HEK293T (cell line): ENCODE data around the gene SLC41A1.

Source experiments
- CTCF ChIA-PET: fragments of 350-600 bp; formaldehyde crosslinking; extraction: SDS; loops from one replicate; lab custom pipeline; 2021; ENCODE audit warnings: antibody characterized with exemption, inconsistent platforms; lab: Yijun Ruan, JAX
- POLR2A ChIA-PET: fragments of 350-600 bp; formaldehyde crosslinking; extraction: SDS; loops from one replicate; lab custom pipeline; 2020; ENCODE audit warnings: antibody characterized with exemption, inconsistent platforms; lab: Yijun Ruan, JAX
- DNase-seq: peaks from one replicate; pipeline ENCODE4 v3.0.0; 2012; ENCODE audit warnings: mixed read lengths; ENCODE audit errors: extremely low spot score
- ARNT ChIP-seq: fragments of 450-650 bp; IDR thresholded peaks from 2 replicates; pipeline ENCODE4 v1.6.1; 2017; ENCODE audit warnings: mild to moderate bottlenecking
- BHLHE40 ChIP-seq: fragments of 450-650 bp; IDR thresholded peaks from 2 replicates; pipeline ENCODE4 v1.6.1; 2016; ENCODE audit warnings: mild to moderate bottlenecking, moderate library complexity, borderline replicate concordance
- CTBP1 ChIP-seq: fragments of 450-650 bp; IDR thresholded peaks from 2 replicates; pipeline ENCODE4 v1.6.1; 2016; ENCODE audit warnings: borderline replicate concordance
- ELF4 ChIP-seq: fragments of 450-650 bp; IDR thresholded peaks from 2 replicates; pipeline ENCODE4 v1.6.1; 2017; ENCODE audit warnings: antibody characterized with exemption
- FOXA1 ChIP-seq: fragments of 450-650 bp; IDR thresholded peaks from 2 replicates; pipeline ENCODE4 v1.6.1; 2016; ENCODE audit warnings: mild to moderate bottlenecking
- FOXK2 ChIP-seq: fragments of 450-650 bp; IDR thresholded peaks from 2 replicates; pipeline ENCODE4 v1.6.1; 2016; ENCODE audit warnings: mild to moderate bottlenecking
- FOXM1 ChIP-seq: fragments of 450-650 bp; IDR thresholded peaks from 2 replicates; pipeline ENCODE4 v1.6.1; 2017; ENCODE audit warnings: mild to moderate bottlenecking, borderline replicate concordance
- HDGF ChIP-seq: fragments of 450-650 bp; IDR thresholded peaks from 2 replicates; pipeline ENCODE4 v1.6.1; 2017; ENCODE audit warnings: antibody characterized with exemption, borderline replicate concordance
- L3MBTL2 ChIP-seq: fragments of 450-650 bp; conservative IDR thresholded peaks from 2 replicates; pipeline ENCODE4 v1.6.1; 2016; ENCODE audit warnings: mild to moderate bottlenecking
- LEF1 ChIP-seq: fragments of 450-650 bp; IDR thresholded peaks from 2 replicates; pipeline ENCODE4 v1.6.1; 2017; ENCODE audit warnings: mild to moderate bottlenecking, borderline replicate concordance
- NFRKB ChIP-seq: fragments of 450-650 bp; IDR thresholded peaks from 2 replicates; pipeline ENCODE4 v1.6.1; 2016; ENCODE audit warnings: mild to moderate bottlenecking, moderate library complexity
- PKNOX1 ChIP-seq: fragments of 450-650 bp; IDR thresholded peaks from 2 replicates; pipeline ENCODE4 v1.6.1; 2016
- SP1 ChIP-seq: fragments of 450-650 bp; IDR thresholded peaks from 2 replicates; pipeline ENCODE4 v1.6.1; 2017
- SUZ12 ChIP-seq: fragments of 450-650 bp; IDR thresholded peaks from 2 replicates; pipeline ENCODE4 v1.6.1; 2016; ENCODE audit warnings: mild to moderate bottlenecking
- TARDBP ChIP-seq: fragments of 450-650 bp; IDR thresholded peaks from 2 replicates; pipeline ENCODE4 v1.6.1; 2016
- ZNF384 ChIP-seq: fragments of 450-650 bp; IDR thresholded peaks from 2 replicates; pipeline ENCODE4 v1.6.1; 2016

SLC41A1 gene

DNA sequence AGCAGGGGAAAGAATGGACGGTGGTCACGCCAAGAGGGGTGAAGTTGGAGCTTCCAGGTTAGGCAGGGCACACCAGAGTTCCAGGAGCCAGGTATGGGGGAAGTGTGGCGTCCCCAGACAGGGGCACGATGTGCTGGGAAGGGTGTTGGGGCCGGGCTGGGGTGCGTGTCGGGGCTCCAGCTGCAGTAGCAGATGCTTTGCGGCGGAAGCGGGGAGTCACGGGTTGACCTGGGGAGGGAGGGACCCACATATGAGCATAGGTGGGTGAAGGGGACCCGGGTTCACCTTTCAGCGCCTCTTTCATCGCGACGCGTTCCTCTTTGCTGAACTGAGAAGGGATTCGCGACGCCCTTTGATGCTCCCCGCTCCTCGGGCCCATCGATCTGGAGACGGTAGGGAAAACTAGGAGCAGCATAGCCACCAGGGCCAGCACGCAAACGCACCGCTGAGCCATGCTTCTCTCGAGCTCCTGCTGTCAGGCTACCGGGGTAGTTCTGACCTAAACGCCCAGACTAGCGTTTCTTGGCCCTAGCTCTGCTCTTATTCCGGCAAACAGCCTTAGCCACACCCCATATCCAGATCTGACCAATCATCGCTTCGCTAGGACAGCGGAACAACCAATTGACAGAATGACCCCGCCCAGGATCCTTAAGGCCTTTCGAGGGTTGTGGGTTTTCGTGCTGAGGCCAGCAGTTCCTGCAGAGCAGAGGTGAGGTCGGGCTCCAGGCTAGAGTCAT, 36.8 kb upstream of the SLC41A1 start, which contains the start of gene PM20D1:
PM20D1 (minus strand) TSS at position 514 of the 737 bp plus-strand sequence; CDS start at position 454, 60 bp downstream.
- CTCF ChIA-PET = no interaction called here
- TF ChIP-seq PKNOX1 = no peak
- TF ChIP-seq L3MBTL2 = 0 out of 2 replicates have a peak, but pooled peaks have one; percentile 8
- peak; percentile 83 for DNase-seq
- POLR2A ChIA-PET = no interaction called here

- POLR2A ChIA-PET = interaction anchor here (0.6 kb wide), 1 partner anchor 30 kb away, joined by 4 read pairs; the partner anchor contains the start of gene SLC41A1
- CTCF ChIA-PET = interaction anchor here (0.6 to 0.9 kb wide), 2 partner anchors 11 to 23 kb away, joined by 3 to 4 read pairs; no protein-coding TSS in a partner anchor
- DNase-seq = no peak
- TF ChIP-seq TARDBP = no peak
- no peak for TF ChIP-seq L3MBTL2
- no peak for TF ChIP-seq FOXK2
- no peak for TF ChIP-seq PKNOX1
- TF ChIP-seq BHLHE40 = no peak
- TF ChIP-seq FOXM1 = no peak
- TF ChIP-seq SP1 = no peak
- TF ChIP-seq NFRKB = no peak
- TF ChIP-seq CTBP1 = no peak
- TF ChIP-seq HDGF = no peak
- no peak for TF ChIP-seq ELF4
- no peak for TF ChIP-seq ARNT
- TF ChIP-seq SUZ12 = no peak
- TF ChIP-seq FOXA1 = no peak
- no peak for TF ChIP-seq LEF1
- no peak for TF ChIP-seq ZNF384
Observed at GRCh38 chr1:205843036-205843859, 30.2 kb upstream of the SLC41A1 start.

- CTCF ChIA-PET = no interaction called here
- POLR2A ChIA-PET = no interaction called here
Observed at GRCh38 chr1:205842229-205842628, 29.2 kb upstream of the SLC41A1 start.

GRCh38 chr1:205840146-205840923, 27.3 kb upstream of the SLC41A1 start:
- TF ChIP-seq FOXA1 (no peak), SP1 (no peak), ELF4 (no peak), L3MBTL2 (no peak), HDGF (no peak), FOXK2 (no peak), SUZ12 (no peak), BHLHE40 (no peak), ZNF384 (no peak), CTBP1 (no peak), LEF1 (no peak), PKNOX1 (no peak), ARNT (no peak), TARDBP (no peak), NFRKB (no peak), FOXM1 (no peak)
- no peak for DNase-seq
- POLR2A ChIA-PET = no interaction called here
- CTCF ChIA-PET = interaction anchor here (0.6 kb wide), 1 partner anchor 15 kb away, joined by 3 read pairs; no protein-coding TSS in a partner anchor

More at GRCh38 chr1:205842229-205842628, 29.2 kb upstream of the SLC41A1 start:
- no peak for DNase-seq
- TF ChIP-seq ELF4 = no peak
- TF ChIP-seq HDGF = no peak
- TF ChIP-seq FOXA1 = no peak

DNA sequence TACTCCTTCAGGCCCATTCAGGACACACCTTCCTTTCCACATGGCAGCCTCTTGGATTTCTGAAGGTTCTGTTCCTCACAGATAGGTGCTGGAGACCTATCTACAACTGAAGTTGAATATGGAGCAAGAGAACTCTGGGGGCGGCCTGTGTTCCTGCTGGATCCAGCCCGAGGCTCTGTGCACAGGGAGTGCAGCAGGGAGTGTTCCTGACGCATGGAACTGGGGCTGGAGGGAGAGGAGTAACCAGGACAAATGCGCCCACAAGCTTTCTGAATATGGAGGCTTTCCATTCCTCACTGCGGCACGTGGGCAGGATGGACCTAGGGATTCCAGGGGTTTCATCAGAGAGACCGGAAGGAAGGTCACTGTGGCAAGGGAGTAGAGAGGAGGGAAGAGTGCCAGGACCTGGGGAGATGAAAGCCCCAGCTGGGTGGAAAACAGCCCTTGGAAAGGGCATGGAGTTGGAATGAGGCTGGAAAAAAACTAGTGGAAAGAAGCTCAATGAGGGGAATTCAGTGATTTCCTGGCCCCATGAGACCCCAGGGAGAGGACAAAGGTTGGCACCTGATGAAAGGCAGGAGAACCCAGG, 24.5 kb upstream of the SLC41A1 start:
- DNase-seq = no peak
- ChIA-PET POLR2A (no interaction called here), CTCF (no interaction called here)
- TF ChIP-seq L3MBTL2 (no peak), FOXM1 (no peak), FOXK2 (no peak), SUZ12 (no peak)
